ENCODE data around the gene SERPINA5. TPM values are rescaled to one million over a fixed set of nuclear protein-coding genes. Genes with fewer than 3 reads are reported as not detected.

The SERPINA5 gene
- total RNA-seq, 3 donors from 2014 or later (not counting 1 experiment from before 2014, with no cell fraction given), result not detected

DNA sequence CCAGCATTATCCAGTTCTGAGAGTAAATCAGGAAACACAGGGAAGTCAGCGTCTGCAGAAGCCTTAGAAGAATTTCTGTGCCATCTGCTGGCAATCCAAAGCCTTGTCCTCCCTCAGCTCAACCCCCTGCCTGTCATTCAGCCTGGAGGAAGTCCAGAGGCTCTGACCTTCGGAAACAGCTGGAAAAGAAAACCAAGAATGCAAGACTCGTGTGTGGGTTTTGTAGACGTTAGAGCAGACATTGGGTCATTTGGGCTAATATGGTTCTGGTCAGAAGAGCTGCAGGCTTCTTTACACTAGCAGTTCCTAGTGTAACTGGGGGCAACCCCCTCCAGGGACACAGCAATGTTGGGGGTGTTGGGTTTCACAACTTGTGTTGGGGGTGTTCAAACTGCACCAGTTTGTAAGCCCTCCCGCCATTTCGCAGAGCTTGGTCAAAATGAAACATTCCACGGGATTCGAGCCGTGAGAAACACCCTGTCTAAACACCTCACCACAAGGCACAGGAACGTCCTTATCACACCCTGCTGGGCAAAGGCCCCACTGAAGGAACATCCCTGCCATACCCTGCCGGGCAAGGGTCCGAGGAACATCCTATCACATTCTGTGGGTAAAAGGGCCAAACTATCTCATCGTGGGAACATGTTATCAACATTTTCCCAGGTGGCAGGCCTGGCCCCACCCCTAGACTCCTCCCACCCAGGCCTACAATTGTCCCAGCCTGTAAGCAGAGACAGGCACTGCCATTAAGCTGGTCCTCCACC is 41.0 kb upstream of the SERPINA5 start:
- Histone ChIP-seq H3K27me3 (ENCODE audit: control insufficient read depth, insufficient read depth, low read length) (peaks cover 2% of the 10 kb centered on the region), H3K9me3 (ENCODE audit: control insufficient read depth, insufficient read depth, low read length) (no peaks in the 10 kb centered on the region), H3K27ac (ENCODE audit: low read length) (no peak overlapping the region), H3K36me3 (ENCODE audit: control insufficient read depth, insufficient read depth, low read length) (no peaks in the 10 kb centered on the region), H3K4me3 (ENCODE audit: low read length) (no peak overlapping the region), H3K4me1 (ENCODE audit: control insufficient read depth, insufficient read depth, low read length) (no peaks in the 10 kb centered on the region)
- Mint-ChIP-seq H3K36me3 (no peaks in the 10 kb centered on the region), H3K27me3 (ENCODE audit: low read depth in 2 of 2) (peaks cover 7 to 23% of the 10 kb centered on the region in 2 donors), H3K9me3 (no peaks in the 10 kb centered on the region), H3K4me3 (no peak overlapping the region), H3K27ac (no peak overlapping the region), H3K4me1 (no peaks in the 10 kb centered on the region)
- no peak for DNase-seq
- ATAC-seq, result no peak
- intact Hi-C loops (cut with micrococcal nuclease), result no loop called here
- TF ChIP-seq, protein P1, sequence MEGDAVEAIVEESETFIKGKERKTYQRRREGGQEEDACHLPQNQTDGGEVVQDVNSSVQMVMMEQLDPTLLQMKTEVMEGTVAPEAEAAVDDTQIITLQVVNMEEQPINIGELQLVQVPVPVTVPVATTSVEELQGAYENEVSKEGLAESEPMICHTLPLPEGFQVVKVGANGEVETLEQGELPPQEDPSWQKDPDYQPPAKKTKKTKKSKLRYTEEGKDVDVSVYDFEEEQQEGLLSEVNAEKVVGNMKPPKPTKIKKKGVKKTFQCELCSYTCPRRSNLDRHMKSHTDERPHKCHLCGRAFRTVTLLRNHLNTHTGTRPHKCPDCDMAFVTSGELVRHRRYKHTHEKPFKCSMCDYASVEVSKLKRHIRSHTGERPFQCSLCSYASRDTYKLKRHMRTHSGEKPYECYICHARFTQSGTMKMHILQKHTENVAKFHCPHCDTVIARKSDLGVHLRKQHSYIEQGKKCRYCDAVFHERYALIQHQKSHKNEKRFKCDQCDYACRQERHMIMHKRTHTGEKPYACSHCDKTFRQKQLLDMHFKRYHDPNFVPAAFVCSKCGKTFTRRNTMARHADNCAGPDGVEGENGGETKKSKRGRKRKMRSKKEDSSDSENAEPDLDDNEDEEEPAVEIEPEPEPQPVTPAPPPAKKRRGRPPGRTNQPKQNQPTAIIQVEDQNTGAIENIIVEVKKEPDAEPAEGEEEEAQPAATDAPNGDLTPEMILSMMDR (IDR thresholded peaks at IDR 0.05), result no peak
- 41% methylated on average over 13 of the region's 13 CpGs for WGBS (ENCODE audit: insufficient coverage)

DNA sequence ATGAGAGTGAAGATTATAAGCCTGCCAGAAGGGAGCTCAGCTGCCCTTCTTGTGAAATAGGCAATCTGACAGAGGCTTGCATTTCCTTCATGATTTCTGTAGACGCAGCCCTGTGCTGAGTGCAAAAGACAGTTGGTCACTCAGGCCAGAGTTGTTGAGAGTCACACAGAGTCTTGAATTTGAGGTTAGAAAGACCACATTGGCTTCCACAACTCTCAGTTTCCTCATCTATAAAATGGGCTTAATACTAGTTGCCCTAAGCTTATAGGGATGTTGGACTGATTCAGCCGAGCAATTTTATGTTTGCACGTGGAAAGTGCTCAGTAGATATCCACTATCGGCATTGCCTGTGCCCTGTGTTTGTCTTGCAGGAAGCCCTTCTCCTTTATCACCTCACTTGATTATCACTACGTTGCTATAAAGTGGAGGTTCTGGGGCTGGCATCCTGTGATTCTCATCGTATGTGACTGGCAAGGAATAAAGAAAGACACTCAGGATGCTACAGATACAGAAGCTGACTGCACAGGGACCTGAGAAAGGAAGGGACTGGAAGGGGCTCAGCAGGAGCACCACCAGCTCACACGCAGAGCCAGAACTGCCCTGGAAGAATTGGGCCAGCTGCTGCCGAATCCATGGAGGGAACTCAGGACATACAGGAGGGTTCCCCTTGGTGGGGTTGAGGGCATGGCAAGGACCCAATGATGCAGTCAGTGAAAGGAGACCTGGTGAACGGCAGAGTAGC is 39.8 kb upstream of the SERPINA5 start:
- Mint-ChIP-seq H3K4me1 (no peaks in the 10 kb centered on the region), H3K27me3 (ENCODE audit: low read depth in 2 of 2) (peaks cover 7 to 30% of the 10 kb centered on the region in 2 donors), H3K4me3 (no peak overlapping the region), H3K36me3 (no peaks in the 10 kb centered on the region), H3K9me3 (no peaks in the 10 kb centered on the region), H3K27ac (no peak overlapping the region)
- H3K4me1 ChIP-seq (ENCODE audit: control insufficient read depth, insufficient read depth, low read length), result no peaks in the 10 kb centered on the region
- intact Hi-C loops (cut with micrococcal nuclease), result no loop called here
- peaks cover 2% of the 10 kb centered on the region for H3K27me3 ChIP-seq (ENCODE audit: control insufficient read depth, insufficient read depth, low read length)
- 80% methylated on average over 8 of the region's 9 CpGs for WGBS (ENCODE audit: insufficient coverage)
- H3K4me3 ChIP-seq (ENCODE audit: low read length), result no peak overlapping the region
- DNase-seq (no peak), ATAC-seq (no peak)
- no peak overlapping the region for H3K27ac ChIP-seq (ENCODE audit: low read length)
- H3K36me3 ChIP-seq (ENCODE audit: control insufficient read depth, insufficient read depth, low read length), result no peaks in the 10 kb centered on the region
- no peaks in the 10 kb centered on the region for H3K9me3 ChIP-seq (ENCODE audit: control insufficient read depth, insufficient read depth, low read length)
- TF ChIP-seq, protein P1 (IDR thresholded peaks at IDR 0.05), result no peak

DNA sequence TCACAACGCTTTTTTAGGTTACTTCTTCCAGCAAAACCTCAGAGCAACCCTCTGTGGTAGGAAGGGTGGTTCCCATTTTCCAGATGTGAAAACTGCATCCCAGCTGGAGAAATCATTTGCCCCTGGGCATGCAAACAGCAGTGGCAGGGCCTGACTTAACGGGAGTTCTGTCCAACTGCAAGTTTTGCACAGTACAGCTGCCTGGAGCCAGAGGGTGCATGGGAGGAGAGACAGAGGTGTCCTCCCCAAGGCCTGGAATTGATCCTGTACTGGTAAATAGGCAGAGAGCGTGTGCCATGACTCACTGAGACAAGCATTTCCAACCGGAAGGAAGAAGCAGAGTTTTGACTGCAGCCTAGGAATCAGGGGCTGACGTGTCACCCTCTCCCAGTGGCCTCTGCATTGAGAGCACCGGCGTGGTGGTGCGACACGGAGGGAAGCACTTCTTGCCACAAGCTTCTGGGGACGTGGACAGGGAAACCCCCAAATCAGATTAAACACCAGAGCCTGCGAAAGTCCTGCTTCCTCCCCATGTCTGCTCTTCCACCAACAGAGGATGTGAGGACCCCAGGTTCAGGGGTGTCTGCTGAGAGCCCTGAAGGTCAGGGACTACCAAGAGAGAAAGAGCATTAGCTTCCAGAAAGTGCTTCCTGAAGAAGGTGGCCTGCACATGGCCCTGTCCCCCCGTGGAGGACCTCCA is 39.0 kb upstream of the SERPINA5 start:
- H3K36me3 ChIP-seq (ENCODE audit: control insufficient read depth, insufficient read depth, low read length), result no peaks in the 10 kb centered on the region
- no peak overlapping the region for H3K4me3 Mint-ChIP-seq
- H3K9me3 Mint-ChIP-seq, result no peaks in the 10 kb centered on the region
- no peaks in the 10 kb centered on the region for H3K4me1 ChIP-seq (ENCODE audit: control insufficient read depth, insufficient read depth, low read length)
- H3K4me3 ChIP-seq (ENCODE audit: low read length), result no peak overlapping the region
- DNase-seq (no peak), ATAC-seq (no peak)
- WGBS (ENCODE audit: insufficient coverage), result 72% methylated on average over 12 of the region's 12 CpGs
- peaks cover 2% of the 10 kb centered on the region for H3K27me3 ChIP-seq (ENCODE audit: control insufficient read depth, insufficient read depth, low read length)
- no peak overlapping the region for H3K27ac ChIP-seq (ENCODE audit: low read length)
- H3K27ac Mint-ChIP-seq, result no peak overlapping the region
- no peaks in the 10 kb centered on the region for H3K36me3 Mint-ChIP-seq
- no peaks in the 10 kb centered on the region for H3K9me3 ChIP-seq (ENCODE audit: control insufficient read depth, insufficient read depth, low read length)
- H3K4me1 Mint-ChIP-seq, result no peaks in the 10 kb centered on the region
- intact Hi-C loops (cut with micrococcal nuclease), result no loop called here
- H3K27me3 Mint-ChIP-seq (ENCODE audit: low read depth in 2 of 2), result peaks cover 7 to 30% of the 10 kb centered on the region in 2 donors
- TF ChIP-seq, protein P1 (IDR thresholded peaks at IDR 0.05), result no peak

All from natural killer cell (primary cell).